A673 (cell line): ENCODE data around the gene PGC.

Source experiments
- CTCF ChIP-seq: fragments of 300-800, 200-600 bp; sonication (generic); conservative IDR thresholded peaks from 2 replicates; pipeline ENCODE4 v1.5.1; 2017; ENCODE audit warnings: low read depth, mild to moderate bottlenecking, antibody characterized with exemption, low read length, moderate library complexity, mixed read lengths
- EZH2 ChIP-seq: fragments of 200-600 bp; sonication (generic); IDR thresholded peaks from 2 replicates; pipeline ENCODE4 v1.6.1; 2017; ENCODE audit warnings: borderline replicate concordance, low read depth, mild to moderate bottlenecking, mixed read lengths, antibody characterized with exemption, low read length; ENCODE audit not compliant: poor library complexity, severe bottlenecking

GRCh38 chr6:41757931-41758640, 10.9 kb upstream of the PGC start:
- TF ChIP-seq EZH2 (no peak), CTCF (no peak)
